ENCODE results near the gene TSKU. TPM values are rescaled to one million over a fixed set of nuclear protein-coding genes. Genes with fewer than 3 reads are reported as not detected.
"Not testable (repeated sequence)": the region's sequence is repeated elsewhere in the genome, so short reads cannot be mapped to it uniquely, and the experiment has no call there.

TSKU gene, protein sequence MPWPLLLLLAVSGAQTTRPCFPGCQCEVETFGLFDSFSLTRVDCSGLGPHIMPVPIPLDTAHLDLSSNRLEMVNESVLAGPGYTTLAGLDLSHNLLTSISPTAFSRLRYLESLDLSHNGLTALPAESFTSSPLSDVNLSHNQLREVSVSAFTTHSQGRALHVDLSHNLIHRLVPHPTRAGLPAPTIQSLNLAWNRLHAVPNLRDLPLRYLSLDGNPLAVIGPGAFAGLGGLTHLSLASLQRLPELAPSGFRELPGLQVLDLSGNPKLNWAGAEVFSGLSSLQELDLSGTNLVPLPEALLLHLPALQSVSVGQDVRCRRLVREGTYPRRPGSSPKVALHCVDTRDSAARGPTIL
- 10 to 100 TPM; 32.7 to 51.7 TPM for total RNA-seq

DNA sequence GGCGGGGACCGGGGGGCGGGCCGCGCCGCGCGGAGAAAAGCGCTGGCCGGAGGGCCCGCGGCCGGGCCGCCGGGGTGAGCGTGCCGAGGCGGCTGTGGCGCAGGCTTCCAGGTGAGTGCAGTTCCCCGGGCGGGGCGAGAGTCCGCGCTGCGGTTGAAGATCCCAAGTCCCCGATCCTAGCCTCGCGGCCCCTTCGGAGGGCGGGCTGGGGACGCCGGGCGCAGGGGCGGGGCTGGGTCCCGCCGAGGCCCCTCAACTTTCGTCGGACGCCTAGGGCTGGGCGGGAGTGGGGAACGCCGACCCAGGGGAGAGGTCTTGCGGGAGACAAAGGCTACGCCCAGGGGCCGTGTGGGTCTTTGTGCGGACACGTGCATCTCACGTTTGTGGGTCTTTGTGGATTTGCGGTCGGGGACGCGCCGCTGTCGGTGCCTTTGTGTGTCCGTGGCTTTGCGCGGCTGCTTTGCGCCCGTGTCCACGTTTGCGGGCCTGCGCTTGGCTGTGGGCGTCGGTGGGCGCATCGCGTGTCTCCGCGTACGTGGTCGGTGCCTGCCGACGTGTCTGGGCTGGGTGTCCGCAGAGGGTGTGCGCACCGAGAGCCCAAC is at the start of gene TSKU:
Gene TSKU, plus strand, starts transcription at position 63 of the 602 bp plus-strand sequence. CDS start 12,261 bp downstream, outside the sequence.
- H3K27ac ChIP-seq, result peak within 1 kb of the TSS; percentile 74 to 78 (median 78)
- peak in 2 of 3 donors; percentile 2 to 29 for TF ChIP-seq POLR2A (IDR thresholded peaks at IDR 0.05)
- TF ChIP-seq, protein P1, sequence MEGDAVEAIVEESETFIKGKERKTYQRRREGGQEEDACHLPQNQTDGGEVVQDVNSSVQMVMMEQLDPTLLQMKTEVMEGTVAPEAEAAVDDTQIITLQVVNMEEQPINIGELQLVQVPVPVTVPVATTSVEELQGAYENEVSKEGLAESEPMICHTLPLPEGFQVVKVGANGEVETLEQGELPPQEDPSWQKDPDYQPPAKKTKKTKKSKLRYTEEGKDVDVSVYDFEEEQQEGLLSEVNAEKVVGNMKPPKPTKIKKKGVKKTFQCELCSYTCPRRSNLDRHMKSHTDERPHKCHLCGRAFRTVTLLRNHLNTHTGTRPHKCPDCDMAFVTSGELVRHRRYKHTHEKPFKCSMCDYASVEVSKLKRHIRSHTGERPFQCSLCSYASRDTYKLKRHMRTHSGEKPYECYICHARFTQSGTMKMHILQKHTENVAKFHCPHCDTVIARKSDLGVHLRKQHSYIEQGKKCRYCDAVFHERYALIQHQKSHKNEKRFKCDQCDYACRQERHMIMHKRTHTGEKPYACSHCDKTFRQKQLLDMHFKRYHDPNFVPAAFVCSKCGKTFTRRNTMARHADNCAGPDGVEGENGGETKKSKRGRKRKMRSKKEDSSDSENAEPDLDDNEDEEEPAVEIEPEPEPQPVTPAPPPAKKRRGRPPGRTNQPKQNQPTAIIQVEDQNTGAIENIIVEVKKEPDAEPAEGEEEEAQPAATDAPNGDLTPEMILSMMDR (IDR thresholded peaks at IDR 0.05), result peak in 1 of 7 experiments; percentile 6
- 0% methylated on average over 27 to 71 of the region's 76 CpGs for WGBS, 2 donors
- DNase-seq (peak in 1 of 4 donors; percentile 36), ATAC-seq (peak; percentile 19)
- no peaks in the 10 kb centered on the region for H3K27me3 ChIP-seq
- no peaks in the 10 kb centered on the region for H3K9me3 ChIP-seq
- peak within 1 kb of the TSS; percentile 65 to 84 for H3K4me3 ChIP-seq
- intact Hi-C loops (cut with DNase I), result no loop called here
- H3K4me1 ChIP-seq, result peaks cover 53% of the 10 kb centered on the region
- H3K36me3 ChIP-seq (replicated peaks in 1 of 2; ENCODE audit: insufficient read depth in 1 of 2, low read depth in 2 of 2), result no peaks in the 10 kb centered on the region

DNA sequence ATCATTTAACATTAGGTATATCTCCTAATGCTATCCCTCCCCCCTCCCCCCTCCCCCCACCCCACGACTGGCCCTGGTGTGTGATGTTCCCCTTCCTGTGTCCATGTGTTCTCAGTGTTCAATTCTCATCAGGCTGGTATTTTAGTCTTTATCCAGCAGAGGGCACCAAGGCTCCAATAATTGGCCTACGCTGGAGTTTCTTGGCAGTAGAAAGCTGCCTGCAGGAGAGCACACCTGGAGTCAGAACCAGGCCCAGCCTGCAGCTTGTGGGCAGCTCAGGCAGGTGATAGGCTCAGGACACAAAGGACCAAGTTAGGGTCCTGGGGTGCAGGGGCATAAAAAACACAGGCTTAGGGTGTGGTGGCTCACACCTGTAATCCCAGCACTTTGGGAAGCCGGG is 49.2 kb upstream of the TSKU start:
- not testable (repeated sequence) for H3K27ac ChIP-seq; H3K27me3 ChIP-seq; H3K4me3 ChIP-seq; H3K36me3 ChIP-seq (replicated peaks in 1 of 2; ENCODE audit: insufficient read depth in 1 of 2, low read depth in 2 of 2); H3K9me3 ChIP-seq; H3K4me1 ChIP-seq
- DNase-seq (peak; percentile 73 to 82 (median 77)), ATAC-seq (peak; percentile 94)
- 46% methylated on average over 2 of the region's 3 CpGs; no CpG with 5 or more reads in 1 of the 2 donors for WGBS, 2 donors
- intact Hi-C loops (cut with DNase I), result loop anchor here (10.0 kb wide), 1 partner anchor 311 kb away; no protein-coding TSS in a partner anchor
- TF ChIP-seq, protein P1 (IDR thresholded peaks at IDR 0.05), result peak in 6 of 7 experiments; percentile 45 to 94 (median 76)

DNA sequence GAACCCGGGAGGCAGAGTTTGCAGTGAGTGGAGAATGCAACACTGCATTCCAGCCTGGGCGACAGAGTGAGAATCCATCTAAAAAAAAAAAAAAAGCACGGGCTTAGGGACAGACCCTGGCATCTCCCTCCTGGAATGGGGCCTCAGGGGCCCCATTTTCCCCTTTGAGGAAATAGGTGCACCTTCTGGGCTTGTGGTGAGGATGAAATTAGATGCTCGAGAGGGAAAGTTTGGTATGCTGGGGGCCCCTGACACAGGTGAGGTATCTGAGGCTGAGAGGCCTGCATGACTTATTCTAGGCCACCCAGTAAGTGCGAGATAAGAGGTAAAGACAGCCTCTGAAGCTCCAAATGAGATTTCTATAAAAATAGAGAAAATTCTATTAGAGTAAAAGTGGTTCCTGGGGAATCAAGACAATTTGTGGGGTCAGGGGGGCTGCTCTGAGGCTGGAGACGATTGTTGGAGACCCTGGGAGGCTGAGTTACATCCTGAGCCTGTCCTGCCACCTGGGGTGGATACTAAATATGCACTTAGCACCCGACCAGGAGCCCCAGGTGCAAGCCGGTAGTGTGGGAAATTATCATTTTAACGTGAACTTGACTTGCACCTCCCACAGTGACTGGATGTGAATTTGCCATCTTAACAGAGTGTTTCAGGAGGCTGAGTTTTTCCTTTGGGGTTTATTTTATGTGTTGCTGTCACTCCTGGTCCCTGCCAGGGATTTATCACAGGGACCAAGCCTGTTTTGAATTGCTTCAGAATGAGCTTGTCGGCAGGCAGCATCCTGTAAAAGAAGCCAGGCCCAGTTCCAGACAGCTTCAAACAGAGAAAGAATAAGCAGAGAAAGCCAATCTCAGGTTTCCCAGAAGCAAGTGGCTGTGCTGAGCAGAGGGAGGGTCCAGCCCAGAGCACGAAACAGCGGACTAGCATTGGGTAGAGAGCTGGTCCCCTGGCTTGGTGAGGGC is 48.4 kb upstream of the TSKU start:
- no peaks in the 10 kb centered on the region for H3K36me3 ChIP-seq (replicated peaks in 1 of 2; ENCODE audit: insufficient read depth in 1 of 2, low read depth in 2 of 2)
- intact Hi-C loops (cut with DNase I), result loop anchor here (5.0 to 10.0 kb wide), 2 partner anchors 63 to 310 kb away; no protein-coding TSS in a partner anchor
- TF ChIP-seq, protein P1 (IDR thresholded peaks at IDR 0.05), result no peak
- no peak for TF ChIP-seq POLR2A (IDR thresholded peaks at IDR 0.05)
- no peak overlapping the region for H3K4me3 ChIP-seq
- H3K4me1 ChIP-seq, result no peaks in the 10 kb centered on the region
- DNase-seq, result no peak
- H3K9me3 ChIP-seq, result no peaks in the 10 kb centered on the region
- H3K27me3 ChIP-seq, result no peaks in the 10 kb centered on the region
- H3K27ac ChIP-seq, result no peak overlapping the region
- ATAC-seq, result no peak
- 76 to 83% methylated on average over 12 of the region's 12 CpGs for WGBS, 2 donors

DNA sequence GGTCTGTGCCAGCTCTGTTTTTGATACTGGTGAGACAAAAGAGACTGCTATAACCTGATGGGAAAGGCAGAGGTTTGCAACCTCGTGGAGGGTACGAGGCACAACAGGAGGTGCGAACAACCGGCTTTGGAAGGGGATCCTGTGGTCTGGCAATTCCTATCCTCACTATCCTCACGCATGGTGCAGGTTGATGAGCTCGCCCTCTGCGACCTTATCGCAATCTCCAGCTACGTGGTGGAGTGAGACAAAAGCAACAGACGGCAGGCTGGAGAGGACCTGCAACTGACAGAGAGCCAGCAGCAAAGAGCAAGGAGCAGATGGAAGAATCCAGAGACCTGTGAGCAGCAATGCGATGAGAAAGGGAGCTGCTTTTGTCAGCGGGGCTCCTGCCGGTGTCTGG is 47.3 kb upstream of the TSKU start:
- no peak for DNase-seq
- no peaks in the 10 kb centered on the region for H3K4me1 ChIP-seq
- H3K36me3 ChIP-seq (replicated peaks in 1 of 2; ENCODE audit: insufficient read depth in 1 of 2, low read depth in 2 of 2), result no peaks in the 10 kb centered on the region
- H3K27ac ChIP-seq, result no peak overlapping the region
- WGBS, 2 donors, result 86 to 90% methylated on average over 12 to 13 of the region's 13 CpGs
- H3K27me3 ChIP-seq, result no peaks in the 10 kb centered on the region
- no peak overlapping the region for H3K4me3 ChIP-seq
- intact Hi-C loops (cut with DNase I), result loop anchor here (5.0 to 10.0 kb wide), 2 partner anchors 61 to 309 kb away; no protein-coding TSS in a partner anchor
- H3K9me3 ChIP-seq, result no peaks in the 10 kb centered on the region
- TF ChIP-seq, protein P1 (IDR thresholded peaks at IDR 0.05), result no peak
- no peak for TF ChIP-seq POLR2A (IDR thresholded peaks at IDR 0.05)
- ATAC-seq, result no peak
